ENCODE measurements around the gene MATN1.

Gene MATN1

GRCh38 chr1:30715216-30715615, 8.2 kb downstream of the MATN1 start:
- no peak for DNase-seq

DNA sequence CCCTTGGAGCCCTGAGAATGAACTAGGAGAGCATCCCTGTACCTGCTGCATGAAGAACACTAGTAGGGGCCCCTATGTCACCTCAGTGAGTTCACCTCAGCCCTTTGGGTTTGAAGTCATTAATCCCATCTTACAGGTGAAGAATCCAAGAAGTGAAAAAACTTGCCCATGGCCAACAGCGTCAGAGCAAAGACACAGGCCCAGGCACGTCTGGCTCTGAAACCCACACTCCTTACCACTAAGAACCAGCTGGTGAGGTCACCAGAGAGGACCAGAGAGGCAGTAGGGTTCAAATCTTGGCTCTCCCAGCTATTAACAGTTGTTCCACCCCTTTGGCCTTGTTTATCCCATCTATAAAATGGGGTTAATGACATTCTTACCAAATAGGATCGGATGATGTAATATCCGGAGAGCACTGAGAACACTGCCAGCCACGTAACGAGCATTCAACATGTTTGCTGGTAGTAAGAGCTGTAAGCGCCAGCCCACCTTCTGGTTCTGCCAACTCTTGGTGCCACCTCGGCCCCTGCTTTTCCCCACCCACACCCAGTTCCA, 8.8 kb downstream of the MATN1 start:
- DNase-seq: no peak

DNA sequence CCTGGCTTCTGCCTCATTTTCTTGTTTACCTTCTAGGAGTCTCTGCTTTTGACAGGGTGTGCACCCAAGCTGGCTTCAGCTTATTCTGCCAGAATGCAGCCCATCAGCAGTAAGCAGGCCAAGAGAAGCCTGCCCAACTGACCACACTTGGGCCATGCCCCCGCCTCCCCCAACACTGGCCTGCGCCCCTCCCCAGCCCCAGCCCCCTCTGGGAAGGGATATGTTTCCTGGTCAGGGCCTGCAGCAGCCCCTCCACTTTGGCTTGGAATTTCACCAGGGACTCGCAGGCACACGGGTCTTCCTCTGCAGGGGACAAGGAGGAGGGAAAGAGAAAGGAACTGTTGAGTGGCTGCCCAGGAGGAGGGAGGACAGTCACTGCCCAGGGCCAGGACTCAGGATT, 9.4 kb downstream of the MATN1 start:
- DNase-seq: no peak

GRCh38 chr1:30713311-30713710, 10.1 kb downstream of the MATN1 start:
- no peak for DNase-seq

DNA sequence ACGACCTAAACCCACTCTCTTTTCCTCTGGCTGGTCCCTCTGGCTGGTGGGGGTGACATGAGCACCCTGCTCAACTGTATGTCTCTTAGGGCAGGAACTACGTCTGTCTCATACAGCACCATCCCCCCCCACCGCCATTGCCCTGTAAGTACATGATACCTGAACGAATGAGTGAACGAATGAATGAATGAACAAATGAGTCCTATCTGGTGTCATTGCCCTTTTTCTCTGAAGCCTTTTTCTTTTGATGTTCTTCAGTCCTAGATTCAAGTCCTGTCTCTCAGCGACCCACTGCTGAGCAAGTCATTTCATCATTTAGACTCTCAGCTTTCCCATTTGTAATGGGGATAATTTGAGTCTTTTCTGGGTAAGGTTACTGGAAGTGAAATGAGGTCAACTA, 10.8 kb downstream of the MATN1 start:
- no peak for DNase-seq

DNA sequence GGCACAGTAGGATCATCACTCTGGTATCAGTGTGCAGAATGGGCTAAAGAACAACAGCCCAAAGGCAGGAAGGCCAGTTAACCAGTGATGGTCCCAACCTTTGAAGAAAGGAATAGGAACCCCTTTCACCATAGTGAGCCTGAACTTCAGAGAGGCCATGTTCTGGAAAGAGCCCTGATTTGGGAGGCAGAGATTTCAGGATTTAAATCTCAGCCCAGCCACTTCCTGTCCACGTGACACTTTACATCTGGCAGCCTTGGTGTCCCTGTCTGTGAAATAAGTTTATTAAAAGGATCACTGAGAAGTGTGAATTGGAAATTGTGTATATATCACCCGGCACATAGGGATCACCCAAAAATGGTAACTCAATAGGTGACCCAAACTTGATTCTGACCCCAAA, 13.0 kb downstream of the MATN1 start:
- DNase-seq: no peak

GRCh38 chr1:30708361-30708728, 15.0 kb downstream of the MATN1 start:
- no peak for DNase-seq

DNA sequence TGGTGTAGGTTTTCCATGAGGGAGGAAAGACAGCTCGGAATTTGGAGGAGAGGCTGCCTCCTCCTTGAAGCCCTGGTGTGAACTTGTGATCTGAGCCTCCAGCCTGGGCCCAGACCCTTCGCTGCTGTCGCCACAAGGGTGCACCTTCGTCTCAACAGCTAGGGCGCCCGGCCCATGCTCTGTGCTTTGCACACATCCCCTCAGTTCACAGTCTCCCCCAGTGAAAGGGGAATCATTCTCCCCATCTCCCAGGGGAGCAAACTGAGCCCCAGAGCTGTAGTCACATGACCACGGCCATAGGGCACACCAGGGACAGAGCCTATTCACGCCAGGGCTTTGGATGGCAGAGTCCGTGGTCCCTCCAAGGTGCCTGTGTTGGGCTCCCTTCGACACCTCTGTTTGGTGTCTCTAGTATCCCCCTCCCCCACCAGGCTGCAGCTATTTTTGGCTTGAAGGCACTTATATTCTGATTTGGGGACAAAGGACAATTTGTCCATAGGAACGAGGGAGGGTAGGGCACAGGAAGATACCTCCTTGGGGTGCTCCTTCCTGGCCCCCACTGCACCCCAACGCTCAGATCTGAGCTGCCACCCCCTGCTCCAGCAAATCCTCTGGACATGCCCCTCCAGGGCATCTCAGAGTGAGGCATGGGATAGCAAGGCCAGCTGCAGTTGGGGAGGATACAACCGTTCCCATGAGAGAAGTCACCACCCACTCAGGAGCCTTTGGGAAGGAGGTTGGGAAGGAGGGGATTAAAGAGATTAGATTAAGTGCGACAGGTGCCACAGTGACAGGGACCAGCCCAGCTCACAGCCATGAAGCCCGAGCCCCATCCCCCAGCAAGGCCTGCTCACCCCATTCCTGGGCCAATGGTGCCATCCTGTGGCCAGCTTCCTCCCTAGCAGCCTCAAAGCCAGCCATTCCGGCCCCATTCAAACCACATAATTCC, 15.7 kb downstream of the MATN1 start:
- DNase-seq: peak; percentile 84

DNA sequence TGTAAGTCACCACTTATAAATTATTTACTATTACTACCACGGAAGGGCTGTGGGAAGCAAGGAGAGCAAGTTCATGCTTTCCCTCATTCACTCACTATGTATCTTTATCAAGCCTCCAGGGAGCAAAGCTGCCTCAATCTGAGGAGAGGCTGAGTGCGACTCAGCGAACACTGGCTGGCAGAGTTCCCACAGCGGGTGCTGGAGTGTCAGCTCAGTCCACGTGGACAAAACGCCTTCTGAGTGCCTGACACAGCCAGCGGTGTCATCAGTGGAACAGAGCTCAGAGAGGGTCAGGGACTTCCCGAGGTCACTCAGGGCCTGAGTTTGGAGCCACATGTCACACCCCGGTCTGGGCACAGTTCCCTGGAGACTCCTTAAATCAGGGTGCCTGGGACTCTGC, 16.9 kb downstream of the MATN1 start:
- DNase-seq: peak; percentile 36

GRCh38 chr1:30705698-30706097, 17.7 kb downstream of the MATN1 start:
- no peak for DNase-seq

DNA sequence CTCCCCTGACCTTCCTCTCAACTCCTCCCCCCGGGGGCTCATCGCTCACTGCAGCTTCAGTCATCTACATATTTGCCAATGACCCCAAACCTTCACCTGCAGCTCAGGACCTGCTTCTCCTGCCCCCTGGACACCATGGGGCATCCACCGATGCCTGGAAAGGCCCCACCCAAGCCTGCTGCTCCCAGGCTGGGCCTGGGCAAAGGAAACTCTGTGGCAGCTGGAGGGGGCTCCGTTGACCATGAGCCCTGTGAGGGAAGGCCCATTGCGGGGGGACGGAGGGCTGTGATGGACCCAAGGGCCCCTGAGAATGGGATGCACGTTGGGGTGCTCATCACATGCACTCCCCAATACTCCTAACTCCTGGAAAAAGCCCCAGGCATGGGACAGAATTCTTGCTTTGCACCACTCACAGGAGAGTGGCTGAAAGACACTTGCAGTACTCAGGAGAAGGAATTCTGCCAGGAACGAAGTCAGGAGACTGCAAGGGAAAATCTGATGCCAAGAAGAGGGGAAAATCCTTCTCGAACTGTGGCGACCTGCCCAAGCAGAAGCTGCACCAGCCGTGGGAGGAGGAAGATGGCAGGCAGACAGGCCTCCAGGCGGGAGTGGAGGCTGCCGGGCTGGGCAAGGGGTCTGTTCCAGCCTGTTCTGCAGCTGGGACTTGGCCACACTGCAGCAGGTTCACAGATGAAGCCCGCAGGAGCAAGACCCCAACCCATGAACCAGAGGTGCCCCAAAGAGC, 18.4 kb downstream of the MATN1 start:
- DNase-seq: peak; percentile 40

GRCh38 chr1:30704271-30704670, 19.1 kb downstream of the MATN1 start:
- no peak for DNase-seq

GRCh38 chr1:30702823-30703222, 20.6 kb downstream of the MATN1 start:
- no peak for DNase-seq

GRCh38 chr1:30701258-30701633, 22.1 kb downstream of the MATN1 start:
- no peak for DNase-seq

- no peak for DNase-seq
These were observed 22.7 kb downstream of the MATN1 start for GRCh38 chr1:30700528-30701257.

DNA sequence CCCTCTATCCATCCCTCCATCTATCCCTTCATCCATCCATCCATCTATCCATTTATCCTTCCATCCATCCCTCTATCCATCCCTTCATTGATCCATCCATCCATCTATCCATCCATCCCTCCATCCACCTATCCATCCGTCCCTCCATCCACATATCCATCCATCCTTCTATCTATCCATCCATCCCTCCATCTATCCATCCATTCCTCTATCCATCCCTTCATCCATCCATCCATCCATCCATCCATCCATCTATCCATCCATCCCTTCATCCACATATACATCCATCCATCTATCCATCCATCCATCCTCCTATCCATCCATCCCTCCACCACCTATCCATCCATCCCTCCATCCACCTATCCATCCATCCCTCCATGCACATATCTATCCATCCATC, 23.6 kb downstream of the MATN1 start:
- no peak for DNase-seq

- no peak for DNase-seq
These were observed 24.9 kb downstream of the MATN1 start for GRCh38 chr1:30698401-30698981.

DNA sequence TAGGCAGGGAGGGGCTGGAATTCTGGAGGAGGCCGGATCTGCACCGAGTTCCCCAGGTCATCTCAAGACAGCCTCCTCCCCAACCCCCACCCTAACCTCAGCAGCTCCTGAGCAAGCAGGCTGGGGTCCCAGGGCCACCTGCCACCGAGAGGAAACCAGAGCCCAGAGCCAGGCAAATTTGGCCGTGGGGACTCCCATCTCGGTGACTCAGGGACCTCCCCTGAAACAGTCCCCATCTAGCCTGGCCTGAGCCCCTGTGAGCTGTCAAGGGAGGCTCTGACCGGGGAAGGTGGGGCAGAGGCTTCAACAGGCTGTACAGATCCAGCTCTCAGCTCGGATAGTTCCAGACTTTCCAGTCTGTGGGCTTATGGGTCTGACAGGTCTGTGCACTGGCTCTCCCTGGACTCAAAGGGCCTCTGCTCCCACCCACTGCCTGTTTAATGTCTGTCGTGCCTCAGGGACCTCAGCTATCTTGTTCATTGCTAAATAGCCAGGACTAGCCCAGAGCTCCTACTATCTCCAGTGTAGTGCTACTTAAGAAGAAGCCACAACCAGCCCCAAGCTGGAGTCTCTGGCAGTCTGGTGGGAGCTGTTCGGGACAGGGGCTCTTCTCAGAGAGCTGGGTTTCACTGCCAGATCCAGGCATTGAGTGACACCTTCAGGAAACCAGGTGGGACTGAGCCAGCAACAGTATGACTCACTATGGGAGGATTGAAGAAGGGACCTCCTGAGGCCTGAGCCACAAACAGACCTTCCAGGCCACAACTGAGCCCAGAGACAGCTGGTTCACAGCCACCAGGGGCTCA, 25.6 kb downstream of the MATN1 start:
- DNase-seq: no peak

DNA sequence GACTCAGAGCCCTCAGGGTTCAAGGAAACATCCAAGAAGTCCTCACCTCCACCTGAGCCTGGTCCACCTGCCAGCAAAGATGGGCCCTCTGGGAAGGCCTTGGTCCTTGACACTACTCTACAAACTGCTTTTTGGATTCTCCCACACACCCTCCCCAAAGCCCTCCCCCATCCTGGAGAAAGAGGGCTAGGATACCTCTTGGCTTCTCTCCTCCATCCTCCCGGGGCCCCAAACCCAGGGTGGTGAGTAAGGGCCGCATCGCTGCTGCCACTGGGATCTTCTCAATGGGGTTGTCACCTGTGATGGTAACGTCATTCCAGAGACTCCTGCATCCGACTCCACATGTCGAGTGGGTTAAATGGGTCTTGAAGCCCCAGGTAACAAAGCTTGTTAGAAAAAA, 26.6 kb downstream of the MATN1 start:
- DNase-seq: no peak

GRCh38 chr1:30695439-30695841, 27.9 kb downstream of the MATN1 start:
- DNase-seq: no peak

DNA sequence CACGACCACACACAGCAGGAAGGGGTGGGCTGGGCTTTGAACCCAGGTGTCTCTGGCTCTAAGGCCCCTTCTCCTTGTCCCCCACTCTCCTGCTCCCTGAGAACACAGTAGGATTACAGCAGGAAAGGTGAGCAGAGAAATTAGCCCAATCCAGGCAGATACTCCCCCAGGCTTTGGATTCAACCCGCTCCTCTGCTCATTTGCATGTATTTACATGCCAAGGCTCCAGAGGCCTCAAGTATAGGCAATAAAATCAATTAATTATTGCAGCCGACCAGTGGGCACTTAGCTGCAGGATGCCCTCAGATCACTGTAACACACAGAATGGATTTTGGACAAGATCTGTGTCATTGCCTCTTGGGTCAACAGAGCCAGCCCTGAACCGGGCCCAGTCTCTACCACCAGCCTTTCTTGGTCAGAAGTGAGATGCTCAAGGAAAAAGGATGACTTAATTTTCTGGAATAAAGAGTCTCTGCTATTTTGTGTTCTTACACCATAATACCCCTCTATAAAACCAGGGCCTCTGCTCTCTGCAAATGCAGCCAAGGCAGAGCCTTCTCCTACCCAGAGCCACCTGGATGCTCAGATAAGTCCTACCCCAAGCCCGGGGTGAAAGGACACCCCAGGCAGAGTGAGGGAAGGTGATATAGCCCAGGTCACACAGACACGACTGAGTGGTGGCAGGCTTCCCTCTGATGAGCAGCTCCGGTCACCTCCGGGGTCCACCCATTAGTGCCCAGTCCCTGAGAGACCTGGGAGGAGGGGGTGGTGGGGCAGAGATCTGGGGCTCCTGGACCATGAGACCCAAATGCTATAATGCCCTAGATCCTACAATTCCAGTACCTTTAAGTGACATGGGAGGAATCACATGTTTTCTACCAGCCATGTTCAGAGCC, 28.9 kb downstream of the MATN1 start:
- no peak for DNase-seq

All from midbrain (tissue), 1 donor.